Activated CD8-positive, alpha-beta T cell treated with anti-CD3 and anti-CD28 coated beads, Interleukin-2, amount 10 ng/mL, durations not matched to agents 7 days and 5 days (primary cell): ENCODE results near the gene ABCG4. TPM values are rescaled to one million over a fixed set of nuclear protein-coding genes. Genes with fewer than 3 reads are reported as not detected.
A peak's percentile ranks its signal among the peaks of the same experiment; 100 is the strongest.
"Not testable (repeated sequence)": the region's sequence is repeated elsewhere in the genome, so short reads cannot be mapped to it uniquely, and the experiment has no call there.

ENCODE experiments used
- ATAC-seq: fragments of 150-1000 bp; cut with Tn5 transposase; one replicate; pipeline ENCODE4 v1.10.0; 2021; ENCODE audit warnings: moderate library complexity
- CTCF ChIA-PET: fragments of 350-600 bp; sonication (Branson Sonifier 250); formaldehyde crosslinking; loops from one replicate; lab custom pipeline; 2021; ENCODE audit warnings: antibody characterized with exemption; lab: Charles Lee
- POLR2A ChIA-PET: fragments of 350-600 bp; sonication (Branson Sonifier 250); formaldehyde crosslinking; loops from one replicate; lab custom pipeline; 2021; ENCODE audit warnings: antibody characterized with exemption; lab: Charles Lee
- DNase-seq: peaks from one replicate; pipeline ENCODE4 v3.0.0-alpha.2; 2020
- H3K27ac Mint-ChIP-seq: one replicate; pipeline ENCODE4 v1.8.0; 2021; ENCODE audit warnings: mild to moderate bottlenecking, mixed read lengths
- H3K27me3 Mint-ChIP-seq: one replicate; pipeline ENCODE4 v1.8.0; 2021; ENCODE audit warnings: low read depth, mixed read lengths
- H3K36me3 Mint-ChIP-seq: one replicate; pipeline ENCODE4 v1.8.0; 2021; ENCODE audit warnings: low read depth, mixed read lengths
- H3K4me1 Mint-ChIP-seq: one replicate; pipeline ENCODE4 v1.8.0; 2021; ENCODE audit warnings: low read depth, mixed read lengths
- H3K4me3 Mint-ChIP-seq: one replicate; pipeline ENCODE4 v1.8.0; 2021; ENCODE audit warnings: mild to moderate bottlenecking, mixed read lengths
- H3K9me3 Mint-ChIP-seq: one replicate; pipeline ENCODE4 v1.8.0; 2022; ENCODE audit warnings: mixed read lengths; ENCODE audit not compliant: insufficient read depth
- total RNA-seq, 2 experiments: library from RNA; stranded (reverse); gene quantifications; one replicate each; pipeline ENCODE4 v1.2.3, GENCODE V29; 2021

The ABCG4 gene
- total RNA-seq, 2 experiments from 2014 or later, result 0.18 TPM; not detected in 1

DNA sequence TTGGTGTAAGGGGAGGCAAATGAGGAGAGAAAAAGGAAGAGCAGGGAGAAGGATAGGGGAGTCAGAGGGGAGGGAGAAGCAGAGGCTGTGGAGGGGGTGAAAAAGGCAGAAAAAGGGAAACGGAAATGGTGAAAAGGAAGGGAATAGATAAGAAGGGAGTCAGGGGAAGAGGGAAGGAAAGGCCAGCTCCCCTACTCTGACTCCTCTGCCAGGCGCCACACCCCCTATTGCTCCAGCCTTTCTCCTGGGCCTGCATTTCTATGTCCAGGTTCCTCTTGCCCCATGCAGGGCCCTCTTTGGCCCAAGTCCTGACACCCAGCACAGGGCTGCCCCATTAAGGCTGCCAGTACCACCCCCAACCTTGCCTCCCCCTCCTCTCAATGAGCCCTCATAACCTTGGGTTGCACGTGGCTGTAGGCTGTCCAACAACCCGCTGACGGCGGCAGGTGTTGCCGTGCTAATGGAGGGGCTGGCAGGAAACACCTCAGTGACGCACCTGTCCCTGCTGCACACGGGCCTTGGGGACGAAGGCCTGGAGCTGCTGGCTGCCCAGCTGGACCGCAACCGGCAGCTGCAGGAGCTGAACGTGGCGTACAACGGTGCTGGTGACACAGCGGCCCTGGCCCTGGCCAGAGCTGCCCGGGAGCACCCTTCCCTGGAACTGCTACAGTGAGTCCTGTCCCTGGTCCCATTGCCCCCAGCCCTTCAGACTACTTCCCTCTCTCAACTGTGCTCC is 33.0 kb downstream of the ABCG4 start:
- ATAC-seq (no peak), DNase-seq (no peak)
- POLR2A ChIA-PET, result interaction anchor here (0.6 to 1.3 kb wide), 2 partner anchors 13 to 252 kb away, joined by 3 read pairs; no protein-coding TSS in a partner anchor
- no peaks in the 10 kb centered on the region for H3K27me3 Mint-ChIP-seq
- no peaks in the 10 kb centered on the region for H3K9me3 Mint-ChIP-seq
- H3K27ac Mint-ChIP-seq, result peak overlapping the region; percentile 55
- H3K4me1 Mint-ChIP-seq, result peaks cover 12% of the 10 kb centered on the region
- H3K36me3 Mint-ChIP-seq, result peaks cover 23% of the 10 kb centered on the region
- CTCF ChIA-PET, result interaction anchor here (0.6 to 1.7 kb wide), 2 partner anchors 13 kb away, joined by 3 to 4 read pairs; no protein-coding TSS in a partner anchor
- H3K4me3 Mint-ChIP-seq, result no peak overlapping the region

DNA sequence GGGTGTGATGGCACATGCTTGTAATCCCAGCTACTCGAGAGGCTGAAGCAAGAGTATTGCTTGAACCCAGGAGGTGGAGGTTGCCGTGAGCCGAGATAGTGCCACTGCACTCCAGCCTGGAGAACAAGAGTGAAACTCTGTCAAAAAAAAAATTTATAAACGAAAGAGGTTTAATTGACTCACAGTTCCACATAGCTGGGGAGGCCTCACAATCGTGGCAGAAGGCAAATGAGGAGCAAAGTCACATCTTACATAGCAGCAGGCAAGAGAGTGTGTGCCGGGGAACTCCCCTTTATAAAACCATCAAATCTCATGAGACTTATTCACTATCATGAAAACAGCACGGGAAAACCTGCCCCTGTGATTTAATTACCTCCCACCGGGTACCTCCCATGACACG is 35.5 kb downstream of the ABCG4 start:
- POLR2A ChIA-PET, result interaction anchor here (0.6 to 0.8 kb wide), 2 partner anchors 89 to 842 kb away, joined by 3 to 5 read pairs; partner anchors contain the start of gene CD3D

DNA sequence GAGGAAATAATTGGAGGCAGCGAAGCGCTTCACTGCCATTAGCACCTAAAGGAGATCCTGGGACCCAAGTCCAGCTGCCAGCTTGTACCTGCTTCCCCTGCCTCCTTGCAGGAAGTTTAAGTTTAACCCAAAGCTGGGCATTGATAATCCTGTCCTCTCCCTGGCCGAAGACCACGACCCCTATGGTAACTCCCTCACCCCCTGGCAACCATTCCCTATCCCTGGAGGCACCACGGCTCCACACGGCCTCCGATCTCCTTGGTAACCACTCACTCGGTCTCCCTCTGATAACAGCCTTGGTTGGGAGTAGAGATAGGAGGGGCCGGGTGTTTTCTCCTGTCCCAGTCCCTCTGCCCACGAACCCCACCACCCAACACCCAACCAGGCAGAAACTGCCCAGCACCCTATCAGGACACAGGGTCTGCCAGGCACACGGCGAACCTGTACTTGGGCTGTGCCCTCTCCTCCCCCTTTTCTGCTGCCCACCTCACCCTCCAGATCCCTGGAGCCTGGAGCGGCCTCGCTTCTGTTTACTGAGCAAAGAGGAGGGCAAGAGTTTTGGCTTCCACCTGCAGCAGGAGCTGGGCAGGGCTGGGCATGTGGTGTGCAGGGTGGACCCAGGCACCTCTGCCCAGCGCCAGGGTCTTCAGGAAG is 37.3 kb downstream of the ABCG4 start:
- H3K36me3 Mint-ChIP-seq, result peaks cover 12% of the 10 kb centered on the region
- no peak overlapping the region for H3K27ac Mint-ChIP-seq
- CTCF ChIA-PET, result no interaction called here
- no peak for DNase-seq
- H3K4me3 Mint-ChIP-seq, result no peak overlapping the region
- ATAC-seq, result no peak
- no peaks in the 10 kb centered on the region for H3K27me3 Mint-ChIP-seq
- POLR2A ChIA-PET, result no interaction called here
- H3K4me1 Mint-ChIP-seq, result no peaks in the 10 kb centered on the region
- H3K9me3 Mint-ChIP-seq, result no peaks in the 10 kb centered on the region

More for the DNA sequence above, 35.5 kb downstream of the ABCG4 start:
- H3K4me3 Mint-ChIP-seq, ATAC-seq, H3K27me3 Mint-ChIP-seq, H3K27ac Mint-ChIP-seq, H3K9me3 Mint-ChIP-seq, H3K4me1 Mint-ChIP-seq, CTCF ChIA-PET, DNase-seq: not testable (repeated sequence)
- H3K36me3 Mint-ChIP-seq, result peaks cover 17% of the 10 kb centered on the region

DNA sequence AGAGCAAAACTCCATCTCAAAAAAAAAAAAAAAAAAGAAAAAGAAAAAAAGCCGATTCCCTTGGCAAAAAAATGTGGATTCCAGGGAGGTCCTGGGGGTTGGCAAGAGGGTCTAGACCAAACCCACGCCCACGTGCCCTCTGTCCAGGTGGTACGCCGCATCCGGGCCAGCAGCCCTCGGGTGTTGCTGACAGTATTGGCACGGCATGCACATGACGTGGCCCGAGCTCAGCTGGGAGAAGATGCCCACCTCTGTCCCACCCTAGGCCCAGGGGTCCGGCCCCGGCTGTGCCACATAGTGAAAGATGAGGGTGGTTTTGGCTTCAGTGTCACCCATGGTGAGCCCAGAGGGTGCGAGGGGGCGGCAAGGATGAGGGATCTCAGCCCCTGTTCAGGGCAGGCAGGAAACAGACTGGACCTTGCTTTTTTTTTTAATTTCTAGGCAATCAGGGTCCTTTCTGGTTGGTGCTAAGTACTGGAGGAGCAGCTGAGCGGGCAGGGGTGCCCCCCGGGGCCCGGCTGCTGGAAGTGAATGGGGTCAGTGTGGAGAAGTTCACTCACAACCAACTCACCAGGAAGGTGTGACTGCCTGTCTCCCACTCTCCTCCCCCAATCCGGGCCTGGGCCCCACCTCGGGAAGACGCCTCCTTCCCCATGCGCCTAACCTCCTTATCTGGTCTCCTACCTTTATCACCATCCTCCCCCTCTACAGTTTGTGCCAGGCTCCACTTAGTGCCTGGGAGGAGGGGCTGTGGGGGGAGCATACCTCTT is 38.5 kb downstream of the ABCG4 start:
- H3K27me3 Mint-ChIP-seq, result no peaks in the 10 kb centered on the region
- DNase-seq, result no peak
- H3K4me1 Mint-ChIP-seq, result no peaks in the 10 kb centered on the region
- H3K36me3 Mint-ChIP-seq, result peaks cover 11% of the 10 kb centered on the region
- ATAC-seq, result peak; percentile 29
- no peak overlapping the region for H3K27ac Mint-ChIP-seq
- ChIA-PET POLR2A (interaction anchor here (0.6 kb wide), 1 partner anchor 19 kb away, joined by 3 read pairs; no protein-coding TSS in a partner anchor), CTCF (interaction anchor here (1.7 kb wide), 1 partner anchor 18 kb away, joined by 3 read pairs; the partner anchor contains the start of gene CBL)
- H3K4me3 Mint-ChIP-seq, result no peak overlapping the region
- H3K9me3 Mint-ChIP-seq, result no peaks in the 10 kb centered on the region

DNA sequence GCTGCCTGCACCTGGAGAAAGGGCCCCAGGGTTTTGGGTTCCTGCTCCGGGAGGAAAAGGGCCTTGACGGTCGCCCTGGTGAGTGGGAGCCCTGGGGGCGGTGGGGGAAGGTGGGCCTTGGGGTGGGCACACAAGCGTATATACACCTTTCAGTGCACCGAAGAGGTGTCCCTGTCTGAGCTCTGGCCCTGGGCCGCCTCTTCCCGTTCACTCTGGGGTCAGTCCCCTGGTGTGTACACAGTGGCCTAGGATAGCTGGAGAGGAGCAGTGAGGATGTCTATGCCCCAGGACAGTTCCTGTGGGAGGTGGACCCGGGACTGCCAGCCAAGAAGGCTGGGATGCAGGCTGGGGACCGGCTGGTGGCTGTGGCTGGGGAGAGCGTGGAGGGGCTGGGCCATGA is 39.2 kb downstream of the ABCG4 start:
- ChIA-PET POLR2A (interaction anchor here (0.6 kb wide), 1 partner anchor 18 kb away, joined by 3 read pairs; no protein-coding TSS in a partner anchor), CTCF (interaction anchor here (1.7 kb wide), 1 partner anchor 18 kb away, joined by 3 read pairs; the partner anchor contains the start of gene CBL)
- H3K27ac Mint-ChIP-seq, result no peak overlapping the region
- peaks cover 6% of the 10 kb centered on the region for H3K36me3 Mint-ChIP-seq
- DNase-seq (no peak), ATAC-seq (no peak)
- H3K27me3 Mint-ChIP-seq, result no peaks in the 10 kb centered on the region
- H3K9me3 Mint-ChIP-seq, result no peaks in the 10 kb centered on the region
- no peak overlapping the region for H3K4me3 Mint-ChIP-seq
- no peaks in the 10 kb centered on the region for H3K4me1 Mint-ChIP-seq

DNA sequence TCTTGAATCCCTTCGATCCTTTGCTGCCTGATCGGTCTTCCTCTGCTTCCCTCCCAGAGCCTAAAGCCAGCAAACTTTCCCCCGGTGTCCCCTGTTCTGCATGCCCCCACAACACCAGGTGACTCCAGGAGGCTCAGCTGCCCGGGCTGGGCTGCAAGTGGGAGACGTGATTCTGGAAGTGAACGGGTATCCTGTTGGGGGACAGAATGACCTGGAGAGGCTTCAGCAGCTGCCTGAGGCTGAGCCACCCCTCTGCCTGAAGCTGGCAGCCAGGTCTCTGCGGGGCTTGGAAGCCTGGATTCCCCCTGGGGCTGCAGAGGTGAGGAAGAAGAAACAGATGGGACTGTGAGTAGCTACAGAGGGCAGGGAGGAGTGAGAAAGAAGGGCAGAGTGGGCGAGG is 40.0 kb downstream of the ABCG4 start:
- ChIA-PET POLR2A (interaction anchor here (0.6 kb wide), 1 partner anchor 20 kb away, joined by 3 read pairs; no protein-coding TSS in a partner anchor), CTCF (interaction anchor here (1.7 kb wide), 1 partner anchor 17 kb away, joined by 3 read pairs; the partner anchor contains the start of gene CBL)
- Mint-ChIP-seq H3K36me3 (peaks cover under 1% of the 10 kb centered on the region), H3K4me3 (no peak overlapping the region), H3K27ac (no peak overlapping the region), H3K9me3 (no peaks in the 10 kb centered on the region), H3K4me1 (no peaks in the 10 kb centered on the region), H3K27me3 (no peaks in the 10 kb centered on the region)
- no peak for ATAC-seq
- DNase-seq, result no peak

DNA sequence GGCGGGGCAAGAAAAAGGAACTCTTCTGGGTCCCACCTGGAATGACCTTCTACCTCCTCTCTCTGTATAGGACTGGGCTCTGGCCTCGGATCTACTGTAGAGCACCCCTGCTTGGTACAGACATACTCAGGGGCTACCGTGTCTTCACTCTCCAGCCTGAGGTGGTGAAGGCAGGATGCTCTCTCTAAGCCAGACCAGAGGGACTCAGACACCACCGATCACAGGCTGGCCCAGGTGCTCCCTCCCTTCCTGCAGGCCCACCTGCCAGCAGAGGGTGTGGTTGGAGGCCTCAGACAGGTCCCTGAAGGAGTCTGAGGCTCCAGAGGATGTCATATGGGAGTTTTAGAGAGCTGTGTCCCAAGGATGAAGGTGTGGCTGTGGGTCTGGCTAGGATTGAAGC is 40.5 kb downstream of the ABCG4 start:
- H3K9me3 Mint-ChIP-seq, result no peaks in the 10 kb centered on the region
- H3K4me1 Mint-ChIP-seq, result no peaks in the 10 kb centered on the region
- POLR2A ChIA-PET, result no interaction called here
- no peaks in the 10 kb centered on the region for H3K36me3 Mint-ChIP-seq
- no peaks in the 10 kb centered on the region for H3K27me3 Mint-ChIP-seq
- no peak overlapping the region for H3K27ac Mint-ChIP-seq
- H3K4me3 Mint-ChIP-seq, result no peak overlapping the region
- DNase-seq (no peak), ATAC-seq (no peak)
- CTCF ChIA-PET, result no interaction called here

DNA sequence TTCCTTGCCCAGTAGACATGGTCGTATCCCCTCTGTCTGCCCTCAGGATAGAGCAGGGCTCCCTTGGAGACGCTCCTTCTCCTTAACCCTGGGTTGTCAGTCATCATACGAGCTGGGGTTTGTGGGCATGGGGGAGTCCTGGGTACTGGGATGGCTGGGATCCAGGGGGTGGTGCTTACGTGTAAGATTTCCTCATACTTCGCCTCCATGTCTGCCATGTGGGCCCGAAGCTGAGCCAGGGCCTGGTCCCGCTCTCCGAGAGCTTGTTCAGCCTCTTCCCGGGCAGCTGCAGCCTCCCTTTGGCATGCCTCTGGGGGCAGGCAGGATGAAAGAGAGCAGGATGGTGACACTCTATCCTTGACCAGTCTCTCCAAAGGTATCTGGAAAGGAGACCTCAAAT is 41.7 kb downstream of the ABCG4 start:
- Mint-ChIP-seq H3K36me3 (no peaks in the 10 kb centered on the region), H3K27ac (no peak overlapping the region), H3K4me1 (no peaks in the 10 kb centered on the region), H3K4me3 (no peak overlapping the region), H3K27me3 (no peaks in the 10 kb centered on the region), H3K9me3 (no peaks in the 10 kb centered on the region)
- POLR2A ChIA-PET, result interaction anchor here (1.0 kb wide), 1 partner anchor 96 kb away, joined by 3 read pairs; no protein-coding TSS in a partner anchor
- ATAC-seq (no peak), DNase-seq (no peak)
- CTCF ChIA-PET, result interaction anchor here (0.6 to 2.5 kb wide), 5 partner anchors 14 to 134 kb away, joined by 3 to 12 read pairs (median 3); partner anchors contain the start of genes CBL and HINFP

DNA sequence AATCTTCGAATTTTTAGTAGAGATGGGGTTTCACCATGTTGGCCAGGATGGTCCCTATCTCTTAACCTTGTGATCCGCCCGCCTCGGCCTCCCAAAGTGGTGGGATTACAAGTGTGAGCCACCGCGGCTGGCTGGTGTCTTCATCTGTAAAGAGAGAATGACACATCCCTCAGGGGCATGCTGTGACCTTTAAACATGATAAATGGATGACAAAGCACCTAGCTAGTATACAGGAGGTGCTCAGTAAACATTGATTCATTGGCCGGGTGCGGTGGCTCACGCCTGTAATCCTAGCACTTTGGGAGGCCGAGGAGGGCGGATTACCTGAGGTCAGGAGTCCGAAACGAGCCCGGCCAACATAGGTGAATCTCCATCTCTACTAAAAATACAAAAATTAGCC is 42.4 kb downstream of the ABCG4 start:
- H3K4me3 Mint-ChIP-seq, H3K4me1 Mint-ChIP-seq, ATAC-seq, DNase-seq, H3K36me3 Mint-ChIP-seq, H3K27ac Mint-ChIP-seq, H3K9me3 Mint-ChIP-seq, H3K27me3 Mint-ChIP-seq: not testable (repeated sequence)
- ChIA-PET POLR2A (interaction anchor here (1.0 kb wide), 1 partner anchor 97 kb away, joined by 3 read pairs; no protein-coding TSS in a partner anchor), CTCF (interaction anchor here (0.6 to 2.5 kb wide), 4 partner anchors 14 to 333 kb away, joined by 3 to 12 read pairs (median 4); partner anchors contain the start of genes CBL and HINFP)

DNA sequence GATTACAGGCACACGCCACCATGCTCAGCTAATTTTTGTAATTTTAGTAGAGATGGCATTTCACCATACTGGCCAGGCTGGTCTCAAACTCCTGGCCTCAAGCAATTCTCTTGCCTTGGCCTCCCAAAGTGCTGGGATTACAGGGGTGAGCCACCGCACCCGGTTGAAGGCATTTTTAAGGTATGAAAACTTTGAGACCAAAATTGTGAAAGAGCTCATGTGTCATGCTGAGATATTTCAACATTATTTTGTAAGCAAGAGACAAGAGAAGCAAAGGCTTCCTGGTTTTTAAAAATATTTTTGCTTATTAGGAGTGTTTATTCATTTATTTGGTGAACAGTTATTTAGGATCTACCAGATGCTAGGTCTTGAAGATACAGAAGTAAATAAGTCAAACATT is 43.3 kb downstream of the ABCG4 start:
- Mint-ChIP-seq H3K36me3 (no peaks in the 10 kb centered on the region), H3K27ac (no peak overlapping the region), H3K4me3 (no peak overlapping the region), H3K27me3 (peaks cover 3% of the 10 kb centered on the region), H3K9me3 (no peaks in the 10 kb centered on the region), H3K4me1 (peaks cover 4% of the 10 kb centered on the region)
- ATAC-seq (no peak), DNase-seq (no peak)
- ChIA-PET CTCF (interaction anchor here (0.8 to 2.5 kb wide), 5 partner anchors 13 to 132 kb away, joined by 3 to 12 read pairs (median 3); partner anchors contain the start of gene CBL), POLR2A (no interaction called here)

DNA sequence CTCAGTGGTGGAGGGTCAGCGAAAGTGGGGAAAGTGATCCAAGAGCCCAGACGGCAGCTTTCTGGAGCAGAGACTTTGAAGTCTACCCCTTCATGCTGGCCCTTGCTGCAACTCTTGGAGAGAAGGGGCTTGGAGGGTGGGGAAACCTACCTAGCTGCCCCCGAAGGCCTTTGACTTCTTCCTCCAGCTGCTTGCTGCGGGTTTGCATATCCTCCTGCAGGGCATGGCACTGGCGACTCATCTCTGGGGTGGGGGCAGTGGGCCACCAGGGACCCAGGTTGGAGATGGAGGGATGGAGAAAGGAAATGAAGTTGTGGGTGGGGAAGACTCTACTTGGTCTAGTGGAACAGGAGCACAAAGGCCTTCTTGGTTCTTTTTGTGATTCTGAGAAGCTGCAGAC is 44.1 kb downstream of the ABCG4 start:
- peaks cover 4% of the 10 kb centered on the region for H3K4me1 Mint-ChIP-seq
- POLR2A ChIA-PET, result no interaction called here
- no peak for ATAC-seq
- H3K27ac Mint-ChIP-seq, result no peak overlapping the region
- H3K9me3 Mint-ChIP-seq, result no peaks in the 10 kb centered on the region
- DNase-seq, result no peak
- CTCF ChIA-PET, result interaction anchor here (0.8 to 2.5 kb wide), 4 partner anchors 12 to 131 kb away, joined by 3 to 12 read pairs (median 3); partner anchors contain the start of gene CBL
- H3K4me3 Mint-ChIP-seq, result no peak overlapping the region
- H3K36me3 Mint-ChIP-seq, result no peaks in the 10 kb centered on the region
- peaks cover 3% of the 10 kb centered on the region for H3K27me3 Mint-ChIP-seq
